Astrocyte of the spinal cord (primary cell): ENCODE data around the gene SSBP1.

Experiments used
- DNase-seq: peaks from one replicate; pipeline ENCODE4 v3.0.0; 2011; ENCODE audit warnings: low read depth, low spot score
- H3K4me3 ChIP-seq: 2 replicates; pipeline ENCODE4 v1.5.1; 2011; ENCODE audit warnings: low read depth, mild to moderate bottlenecking, low read length, moderate library complexity
- CTCF ChIP-seq: IDR thresholded peaks from 2 replicates; pipeline ENCODE4 v1.5.1; 2012; ENCODE audit warnings: low read depth, mild to moderate bottlenecking, low read length, inconsistent platforms
- in situ Hi-C: cut with HindIII; loops from 2 replicates; pipeline ENCODE4 v1.10.0; 2017; ENCODE audit warnings: low sequenced_read_pairs

The SSBP1 gene

GRCh38 chr7:141731476-141732149 lies 6.5 kb upstream of the SSBP1 start:
- in situ Hi-C loops, result no loop called here
- no peak for TF ChIP-seq CTCF
- H3K4me3 ChIP-seq, result no peak overlapping the region
- DNase-seq, result no peak

GRCh38 chr7:141737118-141737835 lies 881 bp upstream of the SSBP1 start:
- TF ChIP-seq CTCF, result no peak
- no peak for DNase-seq
- peak overlapping the region; percentile 97 for H3K4me3 ChIP-seq
- in situ Hi-C loops, result no loop called here

GRCh38 chr7:141738592-141739013 lies 445 bp downstream of the SSBP1 start:
- TF ChIP-seq CTCF, result peak; percentile 16
- DNase-seq, result no peak
- in situ Hi-C loops, result no loop called here
- peak overlapping the region; percentile 97 for H3K4me3 ChIP-seq

GRCh38 chr7:141739250-141739649 lies 1.1 kb downstream of the SSBP1 start:
- no peak for TF ChIP-seq CTCF
- peak overlapping the region; percentile 97 for H3K4me3 ChIP-seq
- in situ Hi-C loops, result no loop called here
- DNase-seq, result no peak

DNA sequence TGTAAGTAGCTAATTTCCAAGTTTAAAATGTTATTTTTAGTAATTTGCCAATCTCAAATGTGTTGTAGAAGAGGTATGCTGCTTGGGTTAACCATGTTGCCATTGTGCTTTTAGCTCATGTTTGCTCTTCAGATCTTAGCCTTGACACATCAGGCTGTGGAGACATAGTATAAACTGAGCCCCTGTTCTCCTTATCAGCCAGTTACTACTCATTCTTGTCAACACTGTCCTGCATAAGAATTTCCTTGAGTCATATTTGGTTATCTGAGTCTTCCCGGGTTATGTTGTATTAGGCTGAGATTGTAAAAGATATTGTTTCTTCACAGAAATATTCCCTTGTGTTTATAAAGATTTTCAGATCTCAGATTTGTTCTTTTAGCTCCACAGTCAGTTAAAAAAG lies 4.1 kb downstream of the SSBP1 start:
- no peak for TF ChIP-seq CTCF
- in situ Hi-C loops, result no loop called here
- no peak overlapping the region for H3K4me3 ChIP-seq
- no peak for DNase-seq

- DNase-seq, result no peak
- in situ Hi-C loops, result no loop called here
- no peak for TF ChIP-seq CTCF
- H3K4me3 ChIP-seq, result no peak overlapping the region
Measured at GRCh38 chr7:141744131-141744530, 6.0 kb downstream of the SSBP1 start.
